B cell (primary cell): ENCODE results near the gene DDX24.

Source experiments
- CTCF ChIP-seq: fragments of 200-600 bp; IDR thresholded peaks from one replicate; pipeline ENCODE4 v1.8.0; 2022; ENCODE audit warnings: antibody characterized with exemption, mild to moderate bottlenecking
- EZH2 ChIP-seq: IDR thresholded peaks from 2 replicates; pipeline ENCODE4 v1.6.1; 2012; ENCODE audit warnings: borderline replicate concordance, low read depth, mild to moderate bottlenecking, moderate library complexity, low read length; ENCODE audit not compliant: insufficient read depth, poor library complexity, severe bottlenecking

GRCh38 chr14:93998871-93999403 lies 82.1 kb downstream of the DDX24 start:
- TF ChIP-seq CTCF (no peak), EZH2 (no peak)
